Endometrium (tissue), 2 donors: ENCODE measurements around the gene UTS2B.

Experiments used
- FAIRE-seq: peaks from 2 replicates; lab custom pipeline; 2012; peaks lifted over from hg19 to GRCh38; lab: Jason Lieb, UNC
- donor health status: control.
- donor health status: control.

Gene UTS2B

DNA sequence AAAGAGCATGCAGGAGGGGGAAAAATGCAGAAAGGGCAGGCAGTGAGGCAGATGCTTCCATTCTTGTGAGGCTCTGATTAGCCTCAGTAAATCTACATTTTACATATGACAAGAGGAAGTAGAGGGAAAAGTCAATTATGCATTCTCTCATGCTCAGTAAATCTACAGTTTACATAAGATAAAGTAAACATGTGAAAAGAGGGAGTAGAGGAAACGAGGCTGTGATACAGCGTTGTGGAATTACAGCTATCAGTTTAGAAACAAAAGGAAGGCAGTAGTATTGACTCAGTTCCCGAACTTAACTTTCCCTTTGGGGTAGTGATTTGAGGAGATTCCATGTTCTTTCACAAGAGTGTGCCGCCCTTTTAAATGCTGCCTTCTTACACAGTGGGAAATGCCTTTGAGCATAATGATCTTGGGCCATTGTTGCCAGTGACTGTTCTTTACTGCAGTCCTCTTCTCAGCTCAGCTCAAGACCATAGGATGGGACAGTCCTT lies 92.0 kb downstream of the UTS2B start:
- no peak for FAIRE-seq

DNA sequence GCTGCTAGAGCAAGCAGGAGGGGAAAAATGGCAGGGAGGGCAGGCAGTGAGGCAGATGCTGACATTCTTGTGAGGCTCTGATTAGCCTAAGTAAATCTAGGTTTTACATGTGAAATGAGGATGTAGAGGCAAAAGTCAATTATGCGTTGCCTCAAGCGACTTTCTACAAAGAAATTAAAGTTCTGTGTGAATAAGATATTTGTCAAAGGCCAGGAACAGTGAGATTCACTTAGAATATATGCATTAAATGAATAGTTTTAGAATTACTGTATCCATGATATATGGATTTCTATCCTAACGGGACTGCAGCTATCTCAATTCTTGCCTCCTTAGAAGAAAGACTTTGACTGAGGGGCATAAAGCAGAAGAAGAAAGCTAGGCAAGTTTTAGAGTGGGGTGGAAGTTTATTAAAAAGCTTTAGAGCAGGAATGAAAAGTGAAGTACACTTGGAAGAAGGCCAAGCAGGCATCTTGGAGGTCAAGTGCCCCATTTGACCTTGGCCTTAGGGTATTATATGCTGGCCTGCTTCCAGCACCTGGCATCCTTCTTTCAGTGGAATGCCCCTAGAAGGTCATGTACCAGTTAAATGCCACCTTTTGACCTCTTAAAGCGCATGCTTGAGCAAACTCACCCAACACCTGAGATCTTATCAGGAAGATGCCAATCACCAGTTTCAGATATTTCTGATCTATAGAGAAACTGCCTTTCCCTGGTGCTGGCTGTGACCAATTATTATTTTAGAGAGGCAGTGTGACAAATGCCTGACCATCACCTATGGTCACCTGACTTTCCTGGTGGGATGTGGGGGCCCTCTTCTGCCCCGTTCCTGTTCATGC lies 93.1 kb downstream of the UTS2B start:
- FAIRE-seq = no peak

DNA sequence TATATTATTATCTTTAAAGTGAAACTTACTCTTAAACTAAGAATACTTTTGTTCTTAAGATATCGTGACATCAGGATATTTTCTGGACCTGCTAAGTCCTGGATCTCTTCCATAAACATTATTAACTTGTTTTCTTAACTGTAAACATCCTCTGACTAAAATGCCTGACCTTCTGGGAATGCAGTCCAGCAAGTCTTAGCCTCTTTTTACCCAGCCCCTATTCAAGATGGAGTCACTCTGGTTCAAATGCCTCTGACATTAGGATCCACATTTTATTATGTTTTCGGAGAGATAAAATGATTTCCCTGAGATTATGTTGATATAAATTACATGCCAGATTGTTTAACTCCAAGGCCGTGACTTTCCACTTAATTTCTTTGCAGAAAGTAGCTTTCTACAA lies 93.7 kb downstream of the UTS2B start:
- FAIRE-seq = no peak

DNA sequence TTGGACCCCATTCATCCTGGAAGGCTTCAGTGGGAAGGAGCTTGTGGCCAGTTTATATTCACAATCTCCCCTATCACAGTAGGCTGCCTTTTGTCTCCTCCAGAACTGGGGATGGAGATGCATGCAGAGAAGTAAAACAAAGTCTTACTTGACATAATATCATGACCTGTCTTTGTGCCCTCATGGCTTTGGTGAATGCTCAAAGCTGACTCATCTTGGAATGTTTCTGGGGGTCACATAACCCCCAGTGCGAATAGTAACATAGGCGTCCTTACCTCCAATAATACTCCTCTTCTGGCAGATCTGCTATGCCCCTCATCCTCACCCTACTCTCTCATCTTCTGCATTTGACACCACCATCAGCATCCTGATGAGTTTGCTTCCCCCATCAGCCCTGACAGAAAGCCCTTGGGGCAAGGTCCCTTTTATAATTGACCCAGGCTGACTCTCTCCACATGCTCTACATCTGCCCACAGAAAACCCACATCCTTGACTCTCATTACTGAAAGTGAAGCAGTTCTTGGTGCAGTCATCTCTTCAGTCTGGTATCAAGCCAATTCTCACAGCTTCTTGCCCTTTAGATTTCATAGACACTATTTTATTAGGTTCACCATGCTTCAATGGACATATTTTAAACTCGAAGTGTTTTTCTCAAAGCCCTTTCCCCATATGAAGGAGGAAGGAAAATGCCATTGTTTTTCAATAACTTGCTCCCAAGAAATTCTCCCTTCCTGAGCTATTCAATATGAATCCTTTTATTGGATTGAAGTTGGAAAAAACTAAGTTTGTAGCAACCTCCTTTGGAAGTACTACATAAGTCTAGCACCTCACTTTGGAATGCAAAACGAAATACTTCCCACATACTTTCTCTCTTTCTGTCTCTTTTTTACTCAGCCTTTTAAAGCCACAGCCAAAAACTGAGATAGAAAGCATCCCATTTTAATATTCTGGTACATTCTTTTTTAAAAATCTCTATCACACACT lies 94.7 kb downstream of the UTS2B start:
- FAIRE-seq = no peak

DNA sequence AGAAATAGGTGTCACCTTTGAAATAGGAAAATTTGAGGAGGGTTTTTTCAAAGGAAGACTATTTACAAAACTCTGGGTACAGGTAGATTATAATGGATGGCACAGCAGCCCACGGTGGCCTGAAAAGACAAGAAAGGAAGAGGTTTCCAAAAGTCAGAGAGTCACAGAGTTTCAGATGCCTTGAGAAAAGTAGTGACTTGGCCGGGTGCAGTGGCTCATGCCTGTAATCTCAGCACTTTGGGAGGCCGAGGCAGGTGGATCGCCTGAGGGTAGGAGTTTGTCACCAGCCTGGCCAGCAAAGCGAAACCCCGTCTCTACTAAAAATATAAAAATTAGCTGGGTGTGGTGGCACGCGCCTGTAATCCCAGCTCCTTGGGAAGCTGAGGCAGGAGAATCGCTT lies 96.1 kb downstream of the UTS2B start:
- FAIRE-seq = no peak

DNA sequence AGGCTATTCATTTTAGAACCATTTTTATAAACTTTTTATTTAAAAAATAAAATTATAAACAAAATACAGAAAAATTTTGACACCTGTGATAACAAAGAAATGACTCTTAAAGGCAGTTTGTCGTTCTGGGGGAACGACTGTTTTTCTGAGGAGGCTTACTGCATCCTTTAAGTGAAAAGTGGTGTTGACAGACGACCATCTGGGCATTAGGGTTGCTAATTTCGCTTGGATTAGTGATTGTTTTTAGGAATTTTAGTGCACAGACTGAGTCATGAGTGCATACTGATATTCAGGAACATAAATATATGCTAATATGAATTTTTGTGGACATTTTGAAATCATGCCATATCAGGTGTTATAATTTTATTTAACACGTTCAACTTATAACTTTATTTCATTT lies 102.8 kb downstream of the UTS2B start:
- no peak for FAIRE-seq

DNA sequence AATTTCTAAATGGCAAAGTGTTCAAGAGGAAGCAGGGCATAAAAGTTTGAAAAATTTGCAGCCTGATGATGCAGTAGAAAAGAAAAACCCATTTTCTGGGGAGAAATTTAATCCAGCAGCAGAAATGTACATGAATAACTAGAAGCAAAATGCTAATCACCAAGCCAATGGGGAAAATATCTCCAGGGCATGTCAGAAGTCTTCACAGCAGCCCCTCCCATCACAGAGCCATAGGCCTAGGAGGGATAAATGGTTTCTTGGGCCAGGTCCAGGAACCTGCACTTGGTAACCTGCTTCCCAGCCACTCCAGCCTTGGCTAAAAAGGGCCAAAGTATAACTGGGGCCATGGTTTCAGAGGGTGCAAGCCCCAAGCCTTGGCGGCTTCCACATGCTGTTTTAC lies 108.7 kb downstream of the UTS2B start:
- no peak for FAIRE-seq

DNA sequence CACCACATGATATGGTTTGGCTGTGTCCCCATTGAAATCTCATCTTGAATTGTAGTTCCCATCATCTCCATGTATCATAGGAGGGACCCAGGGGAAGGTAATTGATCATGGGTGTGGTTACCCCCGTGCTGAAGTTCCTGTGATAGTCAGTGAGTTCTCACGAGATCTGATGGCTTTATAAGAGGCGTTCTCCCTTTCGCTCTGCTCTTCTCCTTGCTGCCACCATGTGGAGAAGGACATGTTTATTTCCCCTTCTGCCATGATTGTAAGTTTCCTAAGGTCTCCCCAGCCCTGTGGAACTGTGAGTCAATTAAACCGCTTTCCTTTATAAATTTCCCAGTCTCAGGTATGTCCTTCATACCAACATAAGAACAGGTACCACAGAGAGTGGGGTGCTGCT lies 109.4 kb downstream of the UTS2B start:
- no peak for FAIRE-seq

DNA sequence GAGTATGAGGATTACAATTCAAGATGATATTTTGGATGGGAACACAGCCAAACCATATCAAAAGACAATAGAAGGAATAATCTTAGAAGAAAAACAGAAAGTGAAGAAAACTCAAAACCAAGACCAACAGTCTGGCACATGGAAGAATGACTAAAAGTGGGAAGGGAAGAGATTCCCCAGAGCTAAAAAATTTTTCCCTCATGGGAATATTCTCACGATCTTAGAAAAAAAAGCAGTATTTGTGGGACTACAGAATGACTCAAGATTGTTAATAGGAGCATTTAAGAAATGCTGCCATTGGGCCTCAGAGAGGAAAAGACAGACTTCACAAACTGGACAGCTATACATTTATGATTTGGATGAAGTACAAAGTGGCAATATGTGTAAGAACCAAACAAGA lies 113.0 kb downstream of the UTS2B start:
- no peak for FAIRE-seq
